Peyer's patch (tissue), 4 donors: ENCODE data around the gene SIPA1L3. TPM values are rescaled to one million over a fixed set of nuclear protein-coding genes. Genes with fewer than 3 reads are reported as not detected.

Experiments
- DNase-seq, 3 donors: peaks; one replicate each; pipeline ENCODE4 v3.0.0-alpha.2; 2017 to 2019
- H3K27ac ChIP-seq, 4 donors: fragments of 200-600 bp; sonication (generic); one replicate each; pipeline ENCODE4 v1.5.1; 2016 to 2019
- H3K27me3 ChIP-seq, 2 donors: fragments of 200-600 bp; sonication (generic); one replicate each; pipeline ENCODE4 v1.5.1; 2019
- H3K36me3 ChIP-seq, 3 donors: fragments of 200-600 bp; sonication (generic); one replicate each; pipeline ENCODE4 v1.5.1; 2016 to 2019
- H3K4me1 ChIP-seq, 4 donors: fragments of 200-600 bp; sonication (generic); one replicate each; pipeline ENCODE4 v1.5.1; 2016 to 2019
- H3K4me3 ChIP-seq, 4 donors: fragments of 200-600 bp; sonication (generic); 1 replicate in 3 of 4; 2 replicates in 1 of 4; pipeline ENCODE4 v1.5.1; 2016 to 2019; ENCODE audit warnings: mild to moderate bottlenecking in 1 of 4
- H3K9me3 ChIP-seq, 4 donors: fragments of 200-600 bp; sonication (generic); one replicate each; pipeline ENCODE4 v1.5.1; 2016 to 2019; ENCODE audit warnings: mild to moderate bottlenecking in 1 of 4
- CTCF ChIP-seq, 6 experiments: fragments of 450-650 bp in 4 of 6; fragments of 200-600 bp in 2 of 6; sonication (generic) in 1 of 6; IDR thresholded peaks; one replicate each; pipeline ENCODE4 v1.5.1; 2017 to 2019; ENCODE audit warnings: antibody characterized with exemption in 6 of 6, mild to moderate bottlenecking in 3 of 6, moderate library complexity in 1 of 6
- POLR2A ChIP-seq, 2 donors: fragments of 450-650 bp; IDR thresholded peaks; one replicate each; pipeline ENCODE4 v1.5.1; 2017; ENCODE audit warnings: antibody characterized with exemption in 2 of 2, mild to moderate bottlenecking in 2 of 2, moderate library complexity in 2 of 2
- total RNA-seq, 4 donors: library from RNA; depleted of rRNA; stranded (reverse); fragments of >200 nt; gene quantifications; one replicate each; pipeline ENCODE4 v1.1.0, GENCODE V29; 2016

SIPA1L3 gene
- total RNA-seq, 4 donors from 2014 or later: 63.5 to 304 (median 264) TPM

GRCh38 chr19:38216785-38217641 lies 310.0 kb downstream of the SIPA1L3 start:
- Histone ChIP-seq H3K27me3 (no peaks in the 10 kb centered on the region), H3K4me3 (no peak overlapping the region), H3K27ac (no peak overlapping the region), H3K9me3 (no peaks in the 10 kb centered on the region), H3K36me3 (no peaks in the 10 kb centered on the region), H3K4me1 (no peaks in the 10 kb centered on the region)
- TF ChIP-seq CTCF (IDR thresholded peaks at IDR 0.05) (no peak), POLR2A (IDR thresholded peaks at IDR 0.05) (no peak)
- no peak for DNase-seq

DNA sequence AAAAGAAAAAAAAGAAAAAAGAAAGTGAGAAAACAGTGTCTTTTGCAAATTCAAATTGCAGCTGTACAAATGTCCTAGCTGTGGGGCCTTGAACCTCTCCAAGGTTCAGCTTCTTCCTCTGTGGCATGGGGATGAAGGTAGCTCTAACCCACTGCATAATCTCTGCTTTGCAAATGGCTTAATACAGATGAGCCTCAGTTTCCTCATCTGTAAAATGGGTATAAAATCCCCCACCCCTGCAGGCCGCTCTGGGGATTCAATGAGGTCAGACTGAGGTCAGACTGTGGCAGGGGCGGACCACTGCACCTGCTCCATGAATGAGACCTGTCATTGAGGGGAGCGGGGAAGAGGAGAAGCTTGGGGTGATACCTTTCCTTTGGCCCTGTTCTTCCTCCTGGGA lies 311.2 kb downstream of the SIPA1L3 start:
- no peaks in the 10 kb centered on the region for H3K9me3 ChIP-seq
- TF ChIP-seq CTCF (IDR thresholded peaks at IDR 0.05): no peak
- no peak for TF ChIP-seq POLR2A (IDR thresholded peaks at IDR 0.05)
- no peak for DNase-seq
- no peak overlapping the region for H3K4me3 ChIP-seq
- no peaks in the 10 kb centered on the region for H3K4me1 ChIP-seq
- H3K27me3 ChIP-seq: no peaks in the 10 kb centered on the region
- H3K36me3 ChIP-seq: no peaks in the 10 kb centered on the region
- no peak overlapping the region for H3K27ac ChIP-seq

DNA sequence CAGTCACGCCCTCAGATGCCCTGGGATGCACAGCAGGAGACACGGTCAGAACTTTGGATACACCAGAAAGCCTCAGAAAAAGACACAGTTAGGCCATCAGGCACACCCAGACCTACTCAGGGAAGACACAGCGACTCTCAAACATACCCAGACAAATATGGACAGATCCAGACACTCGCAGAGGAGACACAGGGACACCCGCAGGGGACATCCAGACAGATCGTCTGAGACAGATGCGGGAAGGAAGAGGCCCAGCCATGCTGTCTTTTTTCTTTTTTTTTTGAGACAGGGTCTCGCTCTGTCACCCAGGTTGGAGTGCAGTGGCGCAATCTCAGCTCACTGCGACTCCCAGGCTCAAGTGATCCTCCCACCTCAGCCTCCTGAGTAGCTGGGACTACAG lies 312.2 kb downstream of the SIPA1L3 start:
- no peak for DNase-seq
- no peak overlapping the region for H3K4me3 ChIP-seq
- no peak for TF ChIP-seq POLR2A (IDR thresholded peaks at IDR 0.05)
- TF ChIP-seq CTCF (IDR thresholded peaks at IDR 0.05): no peak
- no peaks in the 10 kb centered on the region for H3K9me3 ChIP-seq
- peaks cover 0 to 7% of the 10 kb centered on the region in 2 donors for H3K27me3 ChIP-seq
- no peaks in the 10 kb centered on the region for H3K36me3 ChIP-seq
- H3K4me1 ChIP-seq: peaks cover 0 to 8% (median 7%) of the 10 kb centered on the region in 4 donors
- H3K27ac ChIP-seq: no peak overlapping the region

- Histone ChIP-seq H3K27ac (no peak overlapping the region), H3K4me3 (no peak overlapping the region), H3K9me3 (no peaks in the 10 kb centered on the region), H3K36me3 (no peaks in the 10 kb centered on the region), H3K27me3 (peaks cover 0 to 12% of the 10 kb centered on the region in 2 donors), H3K4me1 (peaks cover 0 to 11% (median 8%) of the 10 kb centered on the region in 4 donors)
- TF ChIP-seq CTCF (IDR thresholded peaks at IDR 0.05) (no peak), POLR2A (IDR thresholded peaks at IDR 0.05) (no peak)
- DNase-seq: no peak
These were observed 314.4 kb downstream of the SIPA1L3 start for GRCh38 chr19:38221421-38221820.

DNA sequence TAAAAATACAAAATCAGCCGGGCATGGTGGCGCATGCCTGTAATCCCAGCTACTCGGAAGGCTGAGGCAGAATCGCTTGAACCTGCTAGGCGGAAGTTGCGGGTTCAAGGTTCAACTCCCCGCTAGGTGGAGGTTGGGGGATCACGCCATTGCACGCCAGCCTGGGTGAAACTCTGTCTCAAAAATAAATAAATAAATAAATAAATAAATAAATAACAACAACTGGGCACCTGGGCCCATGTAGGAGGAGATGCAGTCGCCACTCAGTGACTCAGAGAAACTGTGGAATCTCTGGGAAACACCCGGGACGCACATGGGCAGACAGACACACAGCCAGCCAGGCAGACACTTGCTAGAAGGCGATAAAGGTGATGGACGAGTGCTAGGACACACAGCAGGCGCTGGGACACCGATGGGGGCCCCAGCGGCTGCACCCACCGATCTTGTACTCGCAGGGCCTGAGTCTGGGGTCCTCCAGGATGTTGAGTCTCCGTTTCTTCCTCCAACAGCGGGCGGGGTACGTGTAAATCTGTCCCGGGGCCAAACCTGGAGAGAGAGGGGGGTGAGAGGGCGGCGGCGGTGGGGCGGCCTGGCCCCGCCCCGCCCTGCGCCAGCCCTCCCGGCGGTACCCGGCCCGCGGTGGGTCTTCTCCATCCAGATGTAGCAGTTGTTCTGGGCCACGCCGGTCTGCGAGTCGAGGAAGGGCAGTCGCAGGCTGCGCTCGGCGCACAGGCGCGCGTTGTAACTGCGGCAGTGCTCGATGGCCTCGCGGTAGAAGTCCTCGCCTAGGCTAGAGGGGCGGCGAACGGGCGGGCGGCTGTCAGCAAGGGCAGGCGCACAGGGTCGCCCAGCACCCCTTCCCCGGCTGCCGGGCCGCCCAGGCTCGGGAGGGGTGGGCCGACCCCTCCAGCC lies 315.2 kb downstream of the SIPA1L3 start:
- no peak overlapping the region for H3K27ac ChIP-seq
- no peak for DNase-seq
- no peak overlapping the region for H3K4me3 ChIP-seq
- H3K27me3 ChIP-seq: peaks cover 0 to 14% of the 10 kb centered on the region in 2 donors
- no peaks in the 10 kb centered on the region for H3K9me3 ChIP-seq
- TF ChIP-seq POLR2A (IDR thresholded peaks at IDR 0.05) (no peak), CTCF (IDR thresholded peaks at IDR 0.05) (no peak)
- no peaks in the 10 kb centered on the region for H3K36me3 ChIP-seq
- peaks cover 0 to 11% (median 8%) of the 10 kb centered on the region in 4 donors for H3K4me1 ChIP-seq
